Loucy (cell line): Measurements from ENCODE around the gene PI4KA.
"Not testable (repeated sequence)": the region's sequence is repeated elsewhere in the genome, so short reads cannot be mapped to it uniquely, and the experiment has no call there.

Experiments used
- H2AFZ ChIP-seq: fragments of 200-600 bp; sonication (generic); 2 replicates; pipeline ENCODE4 v1.6.0; 2016; ENCODE audit warnings: antibody characterized with exemption, mild to moderate bottlenecking, low read length, moderate library complexity
- H3F3A ChIP-seq: fragments of 200-600 bp; 2 replicates; pipeline ENCODE4 v1.6.0; 2016; ENCODE audit warnings: antibody characterized with exemption, low read depth, mild to moderate bottlenecking
- H3K27me3 ChIP-seq: fragments of 200-600 bp; sonication (generic); 2 replicates; pipeline ENCODE4 v1.6.1; 2014; ENCODE audit warnings: low read length, mild to moderate bottlenecking; ENCODE audit not compliant: insufficient read depth, poor library complexity, severe bottlenecking
- H3K36me3 ChIP-seq: fragments of 200-600 bp; sonication (generic); 2 replicates; pipeline ENCODE4 v1.6.1; 2016; ENCODE audit warnings: low read length; ENCODE audit not compliant: insufficient read depth
- H3K4me1 ChIP-seq: fragments of 200-600 bp; sonication (generic); 2 replicates; pipeline ENCODE4 v1.5.1; 2014; ENCODE audit warnings: low read length, mild to moderate bottlenecking; ENCODE audit not compliant: insufficient read depth, poor library complexity, severe bottlenecking
- H3K4me2 ChIP-seq: fragments of 200-600 bp; sonication (generic); 2 replicates; pipeline ENCODE4 v1.6.0; 2014; ENCODE audit warnings: antibody characterized with exemption, low read length, low read depth, mild to moderate bottlenecking; ENCODE audit not compliant: poor library complexity, severe bottlenecking
- H3K4me3 ChIP-seq: fragments of 200-600 bp; sonication (generic); 2 replicates; pipeline ENCODE4 v1.5.1; 2014; ENCODE audit warnings: low read length, mild to moderate bottlenecking, mixed read lengths; ENCODE audit not compliant: poor library complexity, severe bottlenecking
- H3K79me2 ChIP-seq: fragments of 200-600 bp; sonication (generic); 2 replicates; pipeline ENCODE4 v1.6.1; 2014; ENCODE audit warnings: low read length; ENCODE audit not compliant: insufficient read depth
- H3K9ac ChIP-seq: fragments of 200-600 bp; sonication (generic); 2 replicates; pipeline ENCODE4 v1.6.0; 2014; ENCODE audit warnings: mild to moderate bottlenecking, low read depth, low read length, moderate library complexity; ENCODE audit not compliant: poor library complexity, severe bottlenecking
- H3K9me2 ChIP-seq: fragments of 200-600 bp; sonication (generic); replicated peaks from 2 replicates; pipeline ENCODE4 v1.6.1; 2016; ENCODE audit warnings: low read depth, low read length, mixed read lengths
- H3K9me3 ChIP-seq: fragments of 200-600 bp; sonication (generic); 2 replicates; pipeline ENCODE4 v1.6.1; 2014; ENCODE audit warnings: mild to moderate bottlenecking, antibody characterized with exemption, low read length, low read depth; ENCODE audit not compliant: insufficient read depth
- H4K20me1 ChIP-seq: fragments of 200-600 bp; sonication (generic); 2 replicates; pipeline ENCODE4 v1.6.0; 2014; ENCODE audit warnings: antibody characterized with exemption, low read length, mild to moderate bottlenecking; ENCODE audit not compliant: insufficient read depth, poor library complexity, severe bottlenecking
- CTCF ChIP-seq: fragments of 200-600 bp; sonication (generic); conservative IDR thresholded peaks from 2 replicates; pipeline ENCODE4 v1.5.1; 2014; ENCODE audit warnings: mild to moderate bottlenecking, antibody characterized with exemption, low read length
- EZH2phosphoT487 ChIP-seq: fragments of 200-600 bp; IDR thresholded peaks from 2 replicates; pipeline ENCODE4 v1.6.1; 2018; ENCODE audit warnings: antibody characterized with exemption, mild to moderate bottlenecking, moderate library complexity, borderline replicate concordance

PI4KA gene

GRCh38 chr22:20741008-20741633 lies 117.5 kb downstream of the PI4KA start:
- Histone ChIP-seq H3K79me2 (no peaks in the 10 kb centered on the region), H3K27me3 (no peaks in the 10 kb centered on the region), H3F3A (no peaks in the 10 kb centered on the region), H3K4me3 (no peak overlapping the region), H3K9ac (no peak overlapping the region), H3K4me1 (peaks cover 6% of the 10 kb centered on the region), H4K20me1 (no peaks in the 10 kb centered on the region), H3K9me2 (no peaks in the 10 kb centered on the region), H3K4me2 (no peak overlapping the region), H3K9me3 (no peaks in the 10 kb centered on the region), H2AFZ (no peak overlapping the region), H3K36me3 (peaks cover 45% of the 10 kb centered on the region; the same call in 1 of the 2 replicates)
- TF ChIP-seq CTCF (no peak), EZH2phosphoT487 (no peak)

- Histone ChIP-seq H3K9me2 (no peaks in the 10 kb centered on the region), H3K4me1 (peaks cover 6% of the 10 kb centered on the region), H3K4me2 (no peak overlapping the region), H3K36me3 (peaks cover 42% of the 10 kb centered on the region; the same call in 1 of the 2 replicates), H3K27me3 (no peaks in the 10 kb centered on the region), H2AFZ (no peak overlapping the region), H3K9ac (no peak overlapping the region), H3K9me3 (no peaks in the 10 kb centered on the region), H3F3A (no peaks in the 10 kb centered on the region), H4K20me1 (no peaks in the 10 kb centered on the region), H3K79me2 (no peaks in the 10 kb centered on the region), H3K4me3 (no peak overlapping the region)
- TF ChIP-seq EZH2phosphoT487 (no peak), CTCF (no peak)
Measured at GRCh38 chr22:20740222-20740951, 118.2 kb downstream of the PI4KA start.

GRCh38 chr22:20738394-20739089 lies 120.1 kb downstream of the PI4KA start:
- no peaks in the 10 kb centered on the region for H3F3A ChIP-seq
- H3K4me1 ChIP-seq: peaks cover 6% of the 10 kb centered on the region
- no peaks in the 10 kb centered on the region for H3K9me3 ChIP-seq
- no peaks in the 10 kb centered on the region for H3K9me2 ChIP-seq
- TF ChIP-seq EZH2phosphoT487 (no peak), CTCF (no peak)
- no peak overlapping the region for H3K9ac ChIP-seq
- H3K4me2 ChIP-seq: no peak overlapping the region
- no peaks in the 10 kb centered on the region for H3K27me3 ChIP-seq
- no peaks in the 10 kb centered on the region for H3K79me2 ChIP-seq
- peaks cover 29% of the 10 kb centered on the region; the same call in 1 of the 2 replicates for H3K36me3 ChIP-seq
- no peak overlapping the region for H3K4me3 ChIP-seq
- H4K20me1 ChIP-seq: no peaks in the 10 kb centered on the region
- no peak overlapping the region for H2AFZ ChIP-seq

- not testable (repeated sequence) for H4K20me1 ChIP-seq, H3K4me3 ChIP-seq, H3K9me3 ChIP-seq, H3K79me2 ChIP-seq, H3K4me1 ChIP-seq, H3F3A ChIP-seq, H3K4me2 ChIP-seq, H3K9me2 ChIP-seq, H2AFZ ChIP-seq, H3K27me3 ChIP-seq, H3K9ac ChIP-seq
- H3K36me3 ChIP-seq: peaks cover 22% of the 10 kb centered on the region; the same call in 1 of the 2 replicates
Measured at GRCh38 chr22:20736891-20737290, 121.7 kb downstream of the PI4KA start.
